Measurements from ENCODE around the gene COBL.

Gene COBL

GRCh38 chr7:51308696-51309095 is 7.9 kb downstream of the COBL start:
- no peak overlapping the region for H3K4me3 ChIP-seq (replicated peaks; ENCODE audit: low read depth, low read length)
- H3K36me3 ChIP-seq (ENCODE audit: control insufficient read depth, insufficient read depth, low read length) = no peaks in the 10 kb centered on the region
- H3K27me3 ChIP-seq (replicated peaks; ENCODE audit: control insufficient read depth, insufficient read depth, low read length) = no peaks in the 10 kb centered on the region; the same call in 1 of the 2 replicates
- DNase-seq (ENCODE audit: extremely low read depth, insufficient read length) = no peak
- TF ChIP-seq CTCF (IDR thresholded peaks at IDR 0.05; ENCODE audit: insufficient read depth, low read length, poor library complexity, severe bottlenecking) = no peak

- H3K4me3 ChIP-seq (replicated peaks; ENCODE audit: low read depth, low read length) = no peak overlapping the region
- DNase-seq (ENCODE audit: extremely low read depth, insufficient read length) = no peak
Measured at GRCh38 chr7:51308265-51308664, 8.3 kb downstream of the COBL start.

GRCh38 chr7:51307651-51308210 is 8.9 kb downstream of the COBL start:
- DNase-seq (ENCODE audit: extremely low read depth, insufficient read length) = no peak
- Histone ChIP-seq H3K36me3 (ENCODE audit: control insufficient read depth, insufficient read depth, low read length) (no peaks in the 10 kb centered on the region), H3K27me3 (replicated peaks; ENCODE audit: control insufficient read depth, insufficient read depth, low read length) (no peaks in the 10 kb centered on the region; the same call in 1 of the 2 replicates), H3K4me3 (replicated peaks; ENCODE audit: low read depth, low read length) (no peak overlapping the region)
- TF ChIP-seq CTCF (IDR thresholded peaks at IDR 0.05; ENCODE audit: insufficient read depth, low read length, poor library complexity, severe bottlenecking) = no peak

More at GRCh38 chr7:51308265-51308664, 8.3 kb downstream of the COBL start:
- TF ChIP-seq CTCF (IDR thresholded peaks at IDR 0.05; ENCODE audit: insufficient read depth, low read length, poor library complexity, severe bottlenecking) = no peak
- no peaks in the 10 kb centered on the region for H3K36me3 ChIP-seq (ENCODE audit: control insufficient read depth, insufficient read depth, low read length)
- no peaks in the 10 kb centered on the region; the same call in 1 of the 2 replicates for H3K27me3 ChIP-seq (replicated peaks; ENCODE audit: control insufficient read depth, insufficient read depth, low read length)

GRCh38 chr7:51306761-51307160 is 9.8 kb downstream of the COBL start:
- H3K27me3 ChIP-seq (replicated peaks; ENCODE audit: control insufficient read depth, insufficient read depth, low read length) = no peaks in the 10 kb centered on the region; the same call in 1 of the 2 replicates
- DNase-seq (ENCODE audit: extremely low read depth, insufficient read length) = no peak
- no peak for TF ChIP-seq CTCF (IDR thresholded peaks at IDR 0.05; ENCODE audit: insufficient read depth, low read length, poor library complexity, severe bottlenecking)
- H3K36me3 ChIP-seq (ENCODE audit: control insufficient read depth, insufficient read depth, low read length) = no peaks in the 10 kb centered on the region
- no peak overlapping the region for H3K4me3 ChIP-seq (replicated peaks; ENCODE audit: low read depth, low read length)

GRCh38 chr7:51304729-51305128 is 11.9 kb downstream of the COBL start:
- no peak for DNase-seq (ENCODE audit: extremely low read depth, insufficient read length)
- TF ChIP-seq CTCF (IDR thresholded peaks at IDR 0.05; ENCODE audit: insufficient read depth, low read length, poor library complexity, severe bottlenecking) = no peak
- H3K4me3 ChIP-seq (replicated peaks; ENCODE audit: low read depth, low read length) = no peak overlapping the region
- H3K36me3 ChIP-seq (ENCODE audit: control insufficient read depth, insufficient read depth, low read length) = no peaks in the 10 kb centered on the region
- no peaks in the 10 kb centered on the region; the same call in 1 of the 2 replicates for H3K27me3 ChIP-seq (replicated peaks; ENCODE audit: control insufficient read depth, insufficient read depth, low read length)

GRCh38 chr7:51303142-51303525 is 13.5 kb downstream of the COBL start:
- H3K36me3 ChIP-seq (ENCODE audit: control insufficient read depth, insufficient read depth, low read length) = no peaks in the 10 kb centered on the region
- no peaks in the 10 kb centered on the region; the same call in 1 of the 2 replicates for H3K27me3 ChIP-seq (replicated peaks; ENCODE audit: control insufficient read depth, insufficient read depth, low read length)
- no peak for TF ChIP-seq CTCF (IDR thresholded peaks at IDR 0.05; ENCODE audit: insufficient read depth, low read length, poor library complexity, severe bottlenecking)
- no peak for DNase-seq (ENCODE audit: extremely low read depth, insufficient read length)
- H3K4me3 ChIP-seq (replicated peaks; ENCODE audit: low read depth, low read length) = no peak overlapping the region

All from GM06990 (cell line).